Measurements from ENCODE around the gene TRPM3.
"Not testable (repeated sequence)": the region's sequence is repeated elsewhere in the genome, so short reads cannot be mapped to it uniquely, and the experiment has no call there.

TRPM3 gene

GRCh38 chr9:70658765-70659164 is 462.7 kb downstream of the TRPM3 start:
- DNase-seq (ENCODE audit: low read depth) = no peak
- TF ChIP-seq POLR2A (IDR thresholded peaks at IDR 0.05; ENCODE audit: extremely low read depth, insufficient read length) (no peak), MAX (IDR thresholded peaks at IDR 0.05; ENCODE audit: low read depth, low read length) (no peak), CTCF (IDR thresholded peaks at IDR 0.05; ENCODE audit: low read depth, low read length) (no peak), MYC (IDR thresholded peaks at IDR 0.05; ENCODE audit: low read depth, low read length) (no peak)

GRCh38 chr9:70656281-70656680 is 465.1 kb downstream of the TRPM3 start:
- DNase-seq (ENCODE audit: low read depth) = no peak
- H3K4me3 ChIP-seq (ENCODE audit: low read depth, low read length) = no peak overlapping the region
- TF ChIP-seq POLR2A (IDR thresholded peaks at IDR 0.05; ENCODE audit: extremely low read depth, insufficient read length) (no peak), MYC (IDR thresholded peaks at IDR 0.05; ENCODE audit: low read depth, low read length) (no peak), MAX (IDR thresholded peaks at IDR 0.05; ENCODE audit: low read depth, low read length) (no peak), CTCF (IDR thresholded peaks at IDR 0.05; ENCODE audit: low read depth, low read length) (no peak)

More at GRCh38 chr9:70658765-70659164, 462.7 kb downstream of the TRPM3 start:
- no peak overlapping the region for H3K4me3 ChIP-seq (ENCODE audit: low read depth, low read length)

- TF ChIP-seq POLR2A (IDR thresholded peaks at IDR 0.05; ENCODE audit: extremely low read depth, insufficient read length) = no peak
- no peak for TF ChIP-seq MAX (IDR thresholded peaks at IDR 0.05; ENCODE audit: low read depth, low read length)
- TF ChIP-seq CTCF (IDR thresholded peaks at IDR 0.05; ENCODE audit: low read depth, low read length) = no peak
- no peak for TF ChIP-seq MYC (IDR thresholded peaks at IDR 0.05; ENCODE audit: low read depth, low read length)
- DNase-seq (ENCODE audit: low read depth) = no peak
These were observed 467.3 kb downstream of the TRPM3 start for GRCh38 chr9:70654144-70654543.

GRCh38 chr9:70644627-70645026 is 476.8 kb downstream of the TRPM3 start:
- not testable (repeated sequence) for DNase-seq (ENCODE audit: low read depth); H3K4me3 ChIP-seq (ENCODE audit: low read depth, low read length)

More at GRCh38 chr9:70654144-70654543, 467.3 kb downstream of the TRPM3 start:
- no peak overlapping the region for H3K4me3 ChIP-seq (ENCODE audit: low read depth, low read length)

GRCh38 chr9:70642341-70642740 is 479.1 kb downstream of the TRPM3 start:
- no peak for DNase-seq (ENCODE audit: low read depth)
- TF ChIP-seq CTCF (IDR thresholded peaks at IDR 0.05; ENCODE audit: low read depth, low read length) (no peak), MAX (IDR thresholded peaks at IDR 0.05; ENCODE audit: low read depth, low read length) (no peak), MYC (IDR thresholded peaks at IDR 0.05; ENCODE audit: low read depth, low read length) (no peak), POLR2A (IDR thresholded peaks at IDR 0.05; ENCODE audit: extremely low read depth, insufficient read length) (no peak)

GRCh38 chr9:70641631-70642030 is 479.8 kb downstream of the TRPM3 start:
- DNase-seq (ENCODE audit: low read depth) = no peak
- no peak overlapping the region for H3K4me3 ChIP-seq (ENCODE audit: low read depth, low read length)
- TF ChIP-seq CTCF (IDR thresholded peaks at IDR 0.05; ENCODE audit: low read depth, low read length) (no peak), POLR2A (IDR thresholded peaks at IDR 0.05; ENCODE audit: extremely low read depth, insufficient read length) (no peak), MAX (IDR thresholded peaks at IDR 0.05; ENCODE audit: low read depth, low read length) (no peak), MYC (IDR thresholded peaks at IDR 0.05; ENCODE audit: low read depth, low read length) (no peak)

More at GRCh38 chr9:70642341-70642740, 479.1 kb downstream of the TRPM3 start:
- no peak overlapping the region for H3K4me3 ChIP-seq (ENCODE audit: low read depth, low read length)
